GM12892 (cell line): ENCODE measurements around the gene BIRC3.

Experiments used
- POLR2A ChIP-seq: IDR thresholded peaks from 2 replicates; pipeline ENCODE4 v1.6.1; 2011; ENCODE audit warnings: low read depth, low read length, control low read depth
- TAF1 ChIP-seq: IDR thresholded peaks from 2 replicates; pipeline ENCODE4 v1.6.1; 2011; ENCODE audit warnings: low read depth, mild to moderate bottlenecking, control low read depth, low read length, borderline replicate concordance

GRCh38 chr11:102288725-102289083 is 28.6 kb upstream of the BIRC3 start:
- TF ChIP-seq POLR2A (no peak), TAF1 (no peak)
